GM13976 (cell line): ENCODE measurements around the gene FGFRL1.

Experiments
- DNase-seq: peaks from one replicate; pipeline ENCODE4 v3.0.0; 2012; ENCODE audit warnings: low spot score
- CTCF ChIP-seq: IDR thresholded peaks from 2 replicates; pipeline ENCODE4 v1.5.1; 2012; ENCODE audit warnings: borderline replicate concordance, mild to moderate bottlenecking; ENCODE audit not compliant: insufficient read depth; ENCODE audit errors: extremely low read depth, missing control alignments, control extremely low read depth
- in situ Hi-C: fragments of 300-500 bp; cut with MboI; formaldehyde crosslinking; loops from one replicate; pipeline ENCODE4 v1.12.0; 2022; ENCODE audit warnings: low sequenced_read_pairs, mixed read lengths, inconsistent platforms; ENCODE audit not compliant: unreplicated experiment

The FGFRL1 gene

GRCh38 chr4:1023075-1023640 lies 11.7 kb downstream of the FGFRL1 start:
- no peak for TF ChIP-seq CTCF
- in situ Hi-C loops, result no loop called here
- no peak for DNase-seq

- in situ Hi-C loops, result no loop called here
- DNase-seq, result no peak
- no peak for TF ChIP-seq CTCF
Measured at GRCh38 chr4:1023895-1024740, 12.7 kb downstream of the FGFRL1 start.

- TF ChIP-seq CTCF, result no peak
- no peak for DNase-seq
- in situ Hi-C loops, result no loop called here
Measured at GRCh38 chr4:1024882-1025545, 13.6 kb downstream of the FGFRL1 start.

GRCh38 chr4:1026115-1026514 lies 14.7 kb downstream of the FGFRL1 start:
- TF ChIP-seq CTCF, result no peak
- peak; percentile 92 for DNase-seq
- in situ Hi-C loops, result no loop called here

GRCh38 chr4:1027219-1027914 lies 15.9 kb downstream of the FGFRL1 start:
- no peak for TF ChIP-seq CTCF
- in situ Hi-C loops, result no loop called here
- no peak for DNase-seq

- in situ Hi-C loops, result no loop called here
- no peak for TF ChIP-seq CTCF
- no peak for DNase-seq
Measured at GRCh38 chr4:1027915-1028238, 16.5 kb downstream of the FGFRL1 start.
